ENCODE measurements around the gene FUZ.

FUZ gene

GRCh38 chr19:49854378-49855263, 41.5 kb upstream of the FUZ start:
- H3K27ac ChIP-seq: no peak overlapping the region

GRCh38 chr19:49853852-49854377, 40.8 kb upstream of the FUZ start:
- no peak overlapping the region for H3K27ac ChIP-seq
- TF ChIP-seq ZFX (IDR thresholded peaks at IDR 0.05): no peak
- TF ChIP-seq CTCF (conservative IDR thresholded peaks at IDR 0.05): no peak

More at GRCh38 chr19:49854378-49855263, 41.5 kb upstream of the FUZ start:
- no peak for TF ChIP-seq ZFX (IDR thresholded peaks at IDR 0.05)
- TF ChIP-seq CTCF (conservative IDR thresholded peaks at IDR 0.05): no peak

- TF ChIP-seq CTCF (conservative IDR thresholded peaks at IDR 0.05) (no peak), ZFX (IDR thresholded peaks at IDR 0.05) (no peak)
- H3K27ac ChIP-seq: peak overlapping the region; percentile 93
Measured at GRCh38 chr19:49852631-49853126, 39.6 kb upstream of the FUZ start.

- H3K27ac ChIP-seq: peak overlapping the region; percentile 93
- no peak for TF ChIP-seq ZFX (IDR thresholded peaks at IDR 0.05)
- TF ChIP-seq CTCF (conservative IDR thresholded peaks at IDR 0.05): no peak
Measured at GRCh38 chr19:49851456-49852259, 38.6 kb upstream of the FUZ start.

GRCh38 chr19:49850487-49851342, 37.6 kb upstream of the FUZ start, which contains the start of gene PTOV1:
Gene PTOV1, plus strand, starts transcription at chr19:49851159.
- H3K27ac ChIP-seq: peak within 1 kb of the TSS; percentile 93
- TF ChIP-seq CTCF (conservative IDR thresholded peaks at IDR 0.05) (no peak), ZFX (IDR thresholded peaks at IDR 0.05) (peak; percentile 92)

- peak overlapping the region; percentile 93 for H3K27ac ChIP-seq
Measured at GRCh38 chr19:49850221-49850486, 37.1 kb upstream of the FUZ start.

More at GRCh38 chr19:49850221-49850486, 37.1 kb upstream of the FUZ start:
- no peak for TF ChIP-seq ZFX (IDR thresholded peaks at IDR 0.05)
- no peak for TF ChIP-seq CTCF (conservative IDR thresholded peaks at IDR 0.05)

All from C4-2B (cell line).